PC-3 (cell line): ENCODE results near the gene RIMKLA.

ENCODE experiments used
- CTCF ChIP-seq: fragments of 300-600 bp; sonication (generic); conservative IDR thresholded peaks from 2 replicates; pipeline ENCODE4 v1.5.1; 2017; ENCODE audit warnings: antibody characterized with exemption, low read depth, mild to moderate bottlenecking, low read length
- EZH2 ChIP-seq: fragments of 300-600 bp; sonication (generic); IDR thresholded peaks from one replicate; pipeline ENCODE4 v1.6.1; 2017; ENCODE audit warnings: antibody characterized with exemption, mild to moderate bottlenecking, low read length; ENCODE audit not compliant: unreplicated experiment

GRCh38 chr1:42414551-42415496 lies 34.2 kb downstream of the RIMKLA start:
- TF ChIP-seq CTCF (no peak), EZH2 (no peak)
